Esophagus muscularis mucosa (tissue), 4 donors: ENCODE measurements around the gene LRP2. TPM values are rescaled to one million over a fixed set of nuclear protein-coding genes. Genes with fewer than 3 reads are reported as not detected.

Experiments
- DNase-seq: peaks from one replicate; pipeline ENCODE4 v3.0.0-alpha.2; 2017; ENCODE audit errors: extremely low spot score
- H3K27ac ChIP-seq, 4 donors: fragments of 200-600 bp; sonication (generic); replicated peaks in 1 of 4; 1 replicate in 3 of 4; 2 replicates in 1 of 4; pipeline ENCODE4 v1.5.1; 2016 to 2019; ENCODE audit warnings: mild to moderate bottlenecking in 1 of 4
- H3K27me3 ChIP-seq, 4 donors: fragments of 200-600 bp; sonication (generic); one replicate each; pipeline versions ENCODE4 v1.5.1 to v1.6.0; 2016 to 2019
- H3K36me3 ChIP-seq, 4 donors: fragments of 200-600 bp; sonication (generic); one replicate each; pipeline ENCODE4 v1.5.1; 2016 to 2019
- H3K4me1 ChIP-seq, 4 donors: fragments of 200-600 bp; sonication (generic); one replicate each; pipeline ENCODE4 v1.5.1; 2016 to 2019
- H3K4me3 ChIP-seq, 4 donors: fragments of 200-600 bp; sonication (generic); 1 replicate in 2 of 4; 2 replicates in 2 of 4; pipeline ENCODE4 v1.5.1; 2016 to 2019; ENCODE audit warnings: mild to moderate bottlenecking in 4 of 4, moderate library complexity in 1 of 4
- H3K9me3 ChIP-seq, 4 donors: fragments of 200-600 bp; sonication (generic); 1 replicate in 3 of 4; 2 replicates in 1 of 4; pipeline ENCODE4 v1.5.1; 2016 to 2019
- CTCF ChIP-seq, 3 experiments: fragments of 200-600 bp in 2 of 3; fragments of 450-650 bp in 1 of 3; sonication (generic) in 2 of 3; IDR thresholded peaks; one replicate each; pipeline ENCODE4 v1.5.1; 2017 to 2019; ENCODE audit warnings: antibody characterized with exemption in 3 of 3, mild to moderate bottlenecking in 2 of 3, moderate library complexity in 1 of 3
- EP300 ChIP-seq: sonication (generic); formaldehyde crosslinking; IDR thresholded peaks from one replicate; pipeline ENCODE4 v1.6.1; 2017; ENCODE audit warnings: antibody characterized with exemption
- POLR2A ChIP-seq: fragments of 450-650 bp; IDR thresholded peaks from one replicate; pipeline ENCODE4 v1.6.1; 2017; ENCODE audit warnings: antibody characterized with exemption, moderate library complexity, mild to moderate bottlenecking, low read depth
- POLR2AphosphoS5 ChIP-seq, 2 donors: sonication (generic); formaldehyde crosslinking; IDR thresholded peaks; one replicate each; pipeline ENCODE4 v1.6.1; 2017; ENCODE audit warnings: antibody characterized with exemption in 2 of 2
- WGBS: methylation state at CpG from one replicate; pipeline ENCODE4 v1.1.5; 2018; 5-methylcytosine and 5-hydroxymethylcytosine counted together
- intact Hi-C: fragments of 100-400 bp; cut with DNase I; formaldehyde crosslinking; loops from one replicate; pipeline ENCODE4 v1.15.1; 2023
- total RNA-seq, 4 donors: library from RNA; depleted of rRNA; stranded (reverse); fragments of >200 nt; gene quantifications; one replicate each; pipeline versions ENCODE4 v1.1.0 to v1.2.1, GENCODE V29; 2016

Gene LRP2
- total RNA-seq, 4 donors from 2014 or later = not detected

- 74% methylated on average over 4 of the region's 4 CpGs for WGBS
- no peaks in the 10 kb centered on the region for H3K9me3 ChIP-seq
Measured at GRCh38 chr2:169372561-169372960, 10.2 kb upstream of the LRP2 start.

GRCh38 chr2:169366066-169366465 lies 3.7 kb upstream of the LRP2 start:
- no peaks in the 10 kb centered on the region for H3K9me3 ChIP-seq
- TF ChIP-seq POLR2A (no peak), POLR2AphosphoS5 (IDR thresholded peaks at IDR 0.05) (no peak), CTCF (IDR thresholded peaks at IDR 0.05) (no peak), EP300 (no peak)
- intact Hi-C loops = no loop called here

More at GRCh38 chr2:169372561-169372960, 10.2 kb upstream of the LRP2 start:
- Histone ChIP-seq H3K4me3 (no peak overlapping the region), H3K36me3 (no peaks in the 10 kb centered on the region), H3K27ac (no peak overlapping the region), H3K4me1 (no peaks in the 10 kb centered on the region), H3K27me3 (peaks cover 0 to 8% (median 0%) of the 10 kb centered on the region in 4 donors)
- intact Hi-C loops = no loop called here
- DNase-seq = no peak
- TF ChIP-seq POLR2AphosphoS5 (IDR thresholded peaks at IDR 0.05) = no peak
- no peak for TF ChIP-seq CTCF (IDR thresholded peaks at IDR 0.05)
- TF ChIP-seq POLR2A = no peak
- TF ChIP-seq EP300 = no peak

GRCh38 chr2:169365029-169365480 lies 2.7 kb upstream of the LRP2 start:
- TF ChIP-seq POLR2A (no peak), CTCF (IDR thresholded peaks at IDR 0.05) (no peak), EP300 (no peak), POLR2AphosphoS5 (IDR thresholded peaks at IDR 0.05) (no peak)
- H3K9me3 ChIP-seq = no peaks in the 10 kb centered on the region
- H3K27ac ChIP-seq = no peak overlapping the region
- H3K36me3 ChIP-seq = no peaks in the 10 kb centered on the region
- H3K4me1 ChIP-seq = peaks cover 35 to 45% (median 44%) of the 10 kb centered on the region in 4 donors
- intact Hi-C loops = no loop called here
- 27% methylated on average over 4 of the region's 4 CpGs for WGBS
- H3K4me3 ChIP-seq = peak overlapping the region; percentile 53 to 69 (median 58)
- no peak for DNase-seq
- H3K27me3 ChIP-seq = peaks cover 0 to 42% (median 16%) of the 10 kb centered on the region in 4 donors

More at GRCh38 chr2:169366066-169366465, 3.7 kb upstream of the LRP2 start:
- peaks cover 0 to 34% (median 16%) of the 10 kb centered on the region in 4 donors for H3K27me3 ChIP-seq
- H3K27ac ChIP-seq = no peak overlapping the region
- no peak for DNase-seq
- no peak overlapping the region for H3K4me3 ChIP-seq
- peaks cover 32 to 41% (median 40%) of the 10 kb centered on the region in 4 donors for H3K4me1 ChIP-seq
- H3K36me3 ChIP-seq = no peaks in the 10 kb centered on the region

- Histone ChIP-seq H3K27ac (no peak overlapping the region), H3K27me3 (peaks cover 0 to 47% (median 16%) of the 10 kb centered on the region in 4 donors), H3K9me3 (no peaks in the 10 kb centered on the region), H3K4me3 (peak overlapping the region; percentile 53 to 69 (median 58)), H3K36me3 (no peaks in the 10 kb centered on the region), H3K4me1 (peaks cover 35 to 45% (median 44%) of the 10 kb centered on the region in 4 donors)
- WGBS = 5% methylated on average over 18 of the region's 26 CpGs
- TF ChIP-seq CTCF (IDR thresholded peaks at IDR 0.05) (no peak), EP300 (no peak), POLR2AphosphoS5 (IDR thresholded peaks at IDR 0.05) (no peak), POLR2A (no peak)
- no peak for DNase-seq
- intact Hi-C loops = no loop called here
Measured at GRCh38 chr2:169363560-169364150, 1.3 kb upstream of the LRP2 start.
